Smooth muscle cell (in vitro differentiated cells): Measurements from ENCODE around the gene CDK5RAP1. TPM values are rescaled to one million over a fixed set of nuclear protein-coding genes. Genes with fewer than 3 reads are reported as not detected.

ENCODE experiments used
- DNase-seq: peaks from one replicate; lab custom pipeline; 2025; ENCODE audit not compliant: unreplicated experiment; lab: John Stamatoyannopoulos, UW
- H2AFZ ChIP-seq: fragments of 200-600 bp; sonication (generic); 2 replicates; pipeline ENCODE4 v1.6.0; 2016; ENCODE audit warnings: antibody characterized with exemption, low read depth, mild to moderate bottlenecking
- H3F3A ChIP-seq: fragments of 200-600 bp; sonication (generic); 2 replicates; pipeline ENCODE4 v1.6.0; 2017; ENCODE audit warnings: antibody characterized with exemption, low read depth
- H3K27ac ChIP-seq: fragments of 200-600 bp; sonication (generic); 2 replicates; pipeline ENCODE4 v1.5.1; 2016; ENCODE audit warnings: low read depth, mild to moderate bottlenecking
- H3K27me3 ChIP-seq: fragments of 200-600 bp; sonication (generic); 2 replicates; pipeline ENCODE4 v1.6.1; 2016; ENCODE audit warnings: low read depth, mild to moderate bottlenecking
- H3K36me3 ChIP-seq: fragments of 200-600 bp; sonication (generic); 2 replicates; pipeline ENCODE4 v1.5.1; 2016; ENCODE audit warnings: low read depth
- H3K4me1 ChIP-seq: fragments of 200-600 bp; sonication (generic); 2 replicates; pipeline ENCODE4 v1.5.1; 2016; ENCODE audit warnings: low read depth
- H3K4me2 ChIP-seq: fragments of 200-600 bp; sonication (generic); 2 replicates; pipeline ENCODE4 v1.6.0; 2016; ENCODE audit warnings: mild to moderate bottlenecking
- H3K4me3 ChIP-seq: fragments of 200-600 bp; sonication (generic); 2 replicates; pipeline ENCODE4 v1.5.1; 2016; ENCODE audit warnings: mild to moderate bottlenecking
- H3K79me2 ChIP-seq: fragments of 200-600 bp; sonication (generic); 2 replicates; pipeline ENCODE4 v1.6.0; 2016; ENCODE audit warnings: low read depth, mild to moderate bottlenecking
- H3K9ac ChIP-seq: fragments of 200-600 bp; sonication (generic); 2 replicates; pipeline ENCODE4 v1.6.0; 2016; ENCODE audit warnings: low read depth
- H3K9me3 ChIP-seq: fragments of 200-600 bp; sonication (generic); replicated peaks from 2 replicates; pipeline ENCODE4 v1.5.1; 2016; ENCODE audit warnings: low read depth
- H4K20me1 ChIP-seq: fragments of 200-600 bp; sonication (generic); 2 replicates; pipeline ENCODE4 v1.6.0; 2016; ENCODE audit warnings: low read depth
- WGBS: methylation state at CpG from one replicate; pipeline ENCODE4 v1.1.7; 2016; ENCODE audit warnings: low lambda C conversion rate; 5-methylcytosine and 5-hydroxymethylcytosine counted together
- polyA plus RNA-seq: library from polyadenylated mRNA; unstranded; fragments of >200 nt; fragmentation: Nextera tagmentation; extraction: Ambion mirVana; gene quantifications from 2 replicates; pipeline ENCODE4 v1.2.1, GENCODE V29; 2016
- total RNA-seq: library from RNA; depleted of rRNA; stranded (reverse); fragments of >200 nt; gene quantifications from 2 replicates; pipeline ENCODE4 v1.2.3, GENCODE V29; 2014
- TF ChIP-seq, protein P1 (sequence below): fragments of 200-600 bp; sonication (generic); IDR thresholded peaks from 2 replicates; pipeline ENCODE4 v1.5.1; 2017; ENCODE audit warnings: borderline replicate concordance, mild to moderate bottlenecking, antibody characterized with exemption; ENCODE audit not compliant: insufficient read depth, poor library complexity, severe bottlenecking

Gene CDK5RAP1
- total and polyA plus RNA-seq, 2 experiments from 2014 or later, result 29.5 to 54.7 TPM

DNA sequence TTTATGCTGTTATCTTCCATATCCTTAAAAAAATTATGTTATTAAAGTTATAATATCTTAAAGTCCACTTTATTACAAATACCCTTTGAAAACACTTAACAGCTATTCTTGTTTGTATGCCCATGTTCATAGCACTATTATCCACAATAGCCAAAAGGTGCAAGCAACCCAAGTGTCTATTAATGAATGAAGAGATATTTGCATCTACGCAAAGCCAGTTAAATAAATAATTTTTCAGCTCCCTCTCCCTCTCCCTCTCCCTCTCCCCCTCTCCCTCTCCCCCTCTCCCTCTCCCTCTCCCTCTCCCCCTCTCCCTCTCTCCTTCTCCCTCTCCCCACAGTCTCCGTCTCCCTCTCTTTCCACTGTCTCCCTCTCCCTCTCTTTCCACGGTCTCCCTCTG is 13.1 kb downstream of the CDK5RAP1 start:
- no peak overlapping the region for H3K4me3 ChIP-seq
- H3K79me2 ChIP-seq, result peaks cover 5% of the 10 kb centered on the region
- no peaks in the 10 kb centered on the region for H3K27me3 ChIP-seq
- TF ChIP-seq, protein P1, sequence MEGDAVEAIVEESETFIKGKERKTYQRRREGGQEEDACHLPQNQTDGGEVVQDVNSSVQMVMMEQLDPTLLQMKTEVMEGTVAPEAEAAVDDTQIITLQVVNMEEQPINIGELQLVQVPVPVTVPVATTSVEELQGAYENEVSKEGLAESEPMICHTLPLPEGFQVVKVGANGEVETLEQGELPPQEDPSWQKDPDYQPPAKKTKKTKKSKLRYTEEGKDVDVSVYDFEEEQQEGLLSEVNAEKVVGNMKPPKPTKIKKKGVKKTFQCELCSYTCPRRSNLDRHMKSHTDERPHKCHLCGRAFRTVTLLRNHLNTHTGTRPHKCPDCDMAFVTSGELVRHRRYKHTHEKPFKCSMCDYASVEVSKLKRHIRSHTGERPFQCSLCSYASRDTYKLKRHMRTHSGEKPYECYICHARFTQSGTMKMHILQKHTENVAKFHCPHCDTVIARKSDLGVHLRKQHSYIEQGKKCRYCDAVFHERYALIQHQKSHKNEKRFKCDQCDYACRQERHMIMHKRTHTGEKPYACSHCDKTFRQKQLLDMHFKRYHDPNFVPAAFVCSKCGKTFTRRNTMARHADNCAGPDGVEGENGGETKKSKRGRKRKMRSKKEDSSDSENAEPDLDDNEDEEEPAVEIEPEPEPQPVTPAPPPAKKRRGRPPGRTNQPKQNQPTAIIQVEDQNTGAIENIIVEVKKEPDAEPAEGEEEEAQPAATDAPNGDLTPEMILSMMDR, result no peak
- 100% methylated on average over 2 of the region's 3 CpGs for WGBS
- peaks cover 4% of the 10 kb centered on the region for H3K4me1 ChIP-seq
- H3K9me3 ChIP-seq, result no peaks in the 10 kb centered on the region
- no peaks in the 10 kb centered on the region for H4K20me1 ChIP-seq
- peaks cover 16% of the 10 kb centered on the region for H3F3A ChIP-seq
- H3K27ac ChIP-seq, result peak overlapping the region; percentile 99
- no peak overlapping the region for H3K4me2 ChIP-seq
- DNase-seq, result no peak
- H3K36me3 ChIP-seq, result peaks cover 7% of the 10 kb centered on the region
- H3K9ac ChIP-seq, result peak overlapping the region; percentile 93
- no peak overlapping the region for H2AFZ ChIP-seq

GRCh38 chr20:33387177-33387576 is 14.1 kb downstream of the CDK5RAP1 start:
- WGBS, result 6% methylated on average over 7 of the region's 7 CpGs
- Histone ChIP-seq H2AFZ (no peak overlapping the region), H4K20me1 (no peaks in the 10 kb centered on the region), H3K9ac (peak overlapping the region; percentile 93), H3K4me3 (no peak overlapping the region), H3K79me2 (peaks cover 5% of the 10 kb centered on the region), H3K4me1 (peaks cover 4% of the 10 kb centered on the region), H3K27me3 (no peaks in the 10 kb centered on the region), H3F3A (peaks cover 7% of the 10 kb centered on the region), H3K9me3 (no peaks in the 10 kb centered on the region), H3K4me2 (peak overlapping the region; percentile 59), H3K36me3 (peaks cover 4% of the 10 kb centered on the region), H3K27ac (peak overlapping the region; percentile 99)
- peak; percentile 22 for DNase-seq
- TF ChIP-seq, protein P1, result no peak

DNA sequence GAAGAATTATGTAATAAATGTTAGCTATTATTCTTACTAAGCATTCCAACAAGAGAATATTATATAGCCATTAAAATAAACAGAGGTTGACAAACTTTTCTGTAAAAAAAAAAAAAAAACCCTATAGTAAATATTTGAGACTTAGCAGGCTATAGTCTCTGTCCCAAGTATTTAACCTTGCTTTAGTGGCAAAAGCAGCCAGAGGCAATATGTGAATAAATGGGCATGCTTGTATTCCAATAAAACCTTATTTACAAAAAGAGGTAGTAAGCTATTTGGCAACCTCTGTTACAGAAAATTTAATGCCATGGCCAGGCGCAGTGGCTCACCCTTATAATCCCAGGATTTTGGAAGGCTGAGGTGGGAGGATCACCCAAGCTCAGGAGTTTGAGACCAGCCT is 14.6 kb downstream of the CDK5RAP1 start:
- DNase-seq, result no peak
- Histone ChIP-seq H2AFZ (no peak overlapping the region), H3K4me1 (peaks cover 4% of the 10 kb centered on the region), H3K9ac (peak overlapping the region; percentile 85), H3K4me2 (peak overlapping the region; percentile 43), H3K27ac (peak overlapping the region; percentile 99), H3F3A (peaks cover 4% of the 10 kb centered on the region), H3K79me2 (peaks cover 5% of the 10 kb centered on the region), H3K27me3 (no peaks in the 10 kb centered on the region), H4K20me1 (no peaks in the 10 kb centered on the region), H3K4me3 (no peak overlapping the region), H3K36me3 (peaks cover 8% of the 10 kb centered on the region), H3K9me3 (no peaks in the 10 kb centered on the region)
- TF ChIP-seq, protein P1, result no peak
- WGBS, result 63% methylated on average over 1 of the region's 1 CpG

DNA sequence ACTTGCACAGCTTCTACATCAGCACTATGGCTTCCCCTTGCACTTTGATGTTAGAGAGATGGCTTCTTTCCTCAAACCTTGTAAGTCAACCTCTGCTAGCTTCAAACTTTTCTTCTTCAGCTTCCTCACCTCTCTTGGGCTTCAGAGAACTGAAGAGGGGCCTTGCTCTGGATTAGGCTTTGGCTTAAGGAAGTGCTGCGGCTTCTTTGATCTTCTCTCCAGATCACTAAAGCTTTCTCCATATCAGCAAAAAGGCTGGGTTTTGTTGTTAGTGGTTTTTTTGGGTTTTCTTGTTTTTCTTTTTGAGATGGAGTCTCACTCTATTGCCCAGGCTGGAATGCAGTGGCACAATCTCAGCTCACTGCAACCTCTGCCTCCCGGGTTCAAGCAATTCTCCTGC is 24.0 kb downstream of the CDK5RAP1 start:
- Histone ChIP-seq H3K79me2 (no peaks in the 10 kb centered on the region), H3K27ac (no peak overlapping the region), H3K27me3 (no peaks in the 10 kb centered on the region), H3K9me3 (no peaks in the 10 kb centered on the region), H3K4me1 (no peaks in the 10 kb centered on the region), H3F3A (peaks cover 4% of the 10 kb centered on the region), H3K4me3 (no peak overlapping the region), H3K9ac (no peak overlapping the region), H2AFZ (no peak overlapping the region), H4K20me1 (no peaks in the 10 kb centered on the region), H3K4me2 (no peak overlapping the region), H3K36me3 (peaks cover 27% of the 10 kb centered on the region)
- DNase-seq, result no peak
- TF ChIP-seq, protein P1, result no peak
- 85% methylated on average over 2 of the region's 2 CpGs for WGBS
